Measurements from ENCODE around the gene PPP1R14C.

The PPP1R14C gene

GRCh38 chr6:150139533-150139932 lies 3.3 kb upstream of the PPP1R14C start:
- DNase-seq: no peak

- no peak for DNase-seq
Measured at GRCh38 chr6:150140236-150140969, 2.4 kb upstream of the PPP1R14C start.

GRCh38 chr6:150142097-150142669 lies 661 bp upstream of the PPP1R14C start:
- no peak for DNase-seq

DNA sequence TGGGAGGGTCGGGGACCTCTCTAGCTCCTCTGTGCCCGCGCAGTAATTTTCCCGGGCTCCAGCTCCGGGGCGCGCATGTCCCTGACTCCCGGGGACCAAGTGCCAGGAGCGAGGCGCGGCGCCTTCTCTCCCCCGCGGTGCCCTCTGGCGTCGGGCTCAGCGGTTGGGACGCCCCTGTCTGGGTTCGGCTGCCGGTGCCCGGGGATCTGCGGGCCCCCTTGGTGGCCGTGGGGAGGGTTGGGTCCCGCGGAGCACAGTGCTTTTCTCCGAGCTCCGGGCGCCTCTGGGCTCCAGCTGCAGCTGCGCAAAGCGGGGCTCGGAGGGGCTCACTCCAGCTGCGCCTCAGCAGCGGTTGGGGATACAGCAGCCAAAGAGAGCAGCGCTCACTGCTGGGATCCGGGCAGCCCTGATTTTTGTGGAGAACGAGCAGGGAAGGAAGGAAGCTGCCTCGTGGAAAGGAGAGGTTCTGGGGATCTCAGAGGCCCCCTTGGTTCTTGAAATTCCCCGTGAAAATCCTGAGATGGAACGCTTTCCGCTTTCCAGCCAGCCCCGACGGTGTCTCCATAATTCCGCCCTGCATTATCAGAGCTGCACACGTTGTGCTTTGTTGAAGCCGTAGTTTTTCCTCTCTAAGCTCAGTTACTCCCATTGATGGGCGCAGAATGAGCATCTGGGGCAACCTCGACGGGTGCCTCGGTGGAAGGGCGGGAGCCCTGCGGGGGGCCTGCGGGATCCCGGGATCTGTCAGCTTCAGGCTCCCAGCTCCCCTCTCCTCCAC lies 861 bp downstream of the PPP1R14C start:
- no peak for DNase-seq

DNA sequence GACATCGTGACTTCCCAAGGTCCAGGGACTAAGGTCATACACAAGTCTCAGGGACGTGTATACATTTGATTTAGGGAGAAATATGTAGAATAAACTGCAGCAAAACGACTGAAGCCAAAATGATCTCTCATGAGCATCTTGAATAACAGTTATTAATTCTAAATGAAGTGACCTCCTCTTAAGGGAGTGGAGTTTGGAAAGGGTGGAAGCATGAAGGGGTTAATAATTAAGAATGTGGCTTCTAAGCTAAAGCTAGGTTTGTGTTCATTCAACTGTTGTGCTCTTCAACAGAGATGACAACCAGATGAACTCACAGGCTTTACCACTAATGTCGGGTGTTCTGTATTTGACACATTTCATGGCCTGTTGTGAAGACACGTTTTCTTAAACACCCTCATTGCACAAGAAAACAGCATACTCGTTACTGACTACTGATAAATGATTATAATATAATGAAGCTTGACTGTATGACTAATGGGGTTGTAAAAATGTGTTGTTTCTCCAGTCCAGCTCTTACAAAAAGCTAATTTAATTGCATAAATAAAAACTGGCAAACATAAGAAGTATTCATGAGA lies 1.5 kb downstream of the PPP1R14C start:
- no peak for DNase-seq

- no peak for DNase-seq
Measured at GRCh38 chr6:150145427-150145826, 2.6 kb downstream of the PPP1R14C start.

DNA sequence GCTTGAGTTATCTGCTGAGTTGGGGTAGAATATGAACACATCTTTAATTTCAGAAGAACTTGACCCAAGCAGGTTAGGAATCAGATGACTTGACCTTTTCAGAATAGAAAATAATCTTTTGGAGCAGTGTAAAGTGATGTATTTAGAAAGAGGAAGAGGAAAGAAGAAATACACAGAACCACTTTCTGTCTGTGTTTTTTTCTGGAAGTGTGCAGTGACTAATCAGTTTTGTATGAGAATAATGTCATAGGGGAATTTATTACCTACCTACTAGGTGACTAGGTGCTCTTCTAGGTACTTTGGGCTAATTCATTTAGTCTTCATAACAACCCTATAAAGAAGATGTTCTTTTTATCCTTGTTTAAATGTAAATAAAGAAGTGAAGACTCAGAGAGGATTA lies 3.0 kb downstream of the PPP1R14C start:
- DNase-seq: no peak

DNA sequence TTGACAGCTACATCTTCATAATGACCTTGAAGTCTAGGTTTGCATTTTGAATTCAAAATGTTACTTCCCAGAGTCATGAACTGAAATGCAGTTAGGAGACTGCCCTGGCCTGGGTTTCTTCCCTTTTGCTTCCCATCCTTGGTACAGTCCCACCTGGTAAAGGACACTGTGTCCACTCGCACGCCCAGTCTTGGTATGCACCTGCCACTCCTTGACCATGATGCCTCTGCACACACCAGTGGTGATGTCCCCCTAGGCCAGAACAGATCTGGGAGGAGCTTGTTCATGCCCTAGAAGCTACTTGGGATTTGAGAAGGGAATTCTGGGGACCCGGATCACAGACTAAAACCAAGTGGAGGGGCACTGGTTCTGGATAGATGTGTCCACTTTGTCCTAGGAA lies 3.6 kb downstream of the PPP1R14C start:
- no peak for DNase-seq

DNA sequence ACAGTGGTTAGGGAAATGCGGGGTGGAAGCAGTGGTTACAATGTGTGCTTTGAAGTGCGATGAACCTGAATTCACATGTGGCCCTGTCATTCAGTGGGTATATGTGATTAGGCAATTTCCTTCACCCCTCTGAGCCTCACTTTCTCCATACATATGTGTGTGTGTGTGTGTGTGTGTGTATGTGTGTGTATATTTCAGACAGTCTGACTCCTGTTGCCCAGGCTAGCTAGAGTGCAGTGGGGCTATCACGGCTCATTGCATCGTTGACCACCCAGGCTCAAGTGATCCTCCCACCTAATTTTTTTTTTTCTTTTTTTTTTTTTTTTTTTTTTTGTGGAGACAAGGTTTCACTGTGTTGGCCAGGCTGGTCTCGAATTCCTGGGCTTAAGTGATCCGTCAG lies 6.3 kb downstream of the PPP1R14C start:
- no peak for DNase-seq

DNA sequence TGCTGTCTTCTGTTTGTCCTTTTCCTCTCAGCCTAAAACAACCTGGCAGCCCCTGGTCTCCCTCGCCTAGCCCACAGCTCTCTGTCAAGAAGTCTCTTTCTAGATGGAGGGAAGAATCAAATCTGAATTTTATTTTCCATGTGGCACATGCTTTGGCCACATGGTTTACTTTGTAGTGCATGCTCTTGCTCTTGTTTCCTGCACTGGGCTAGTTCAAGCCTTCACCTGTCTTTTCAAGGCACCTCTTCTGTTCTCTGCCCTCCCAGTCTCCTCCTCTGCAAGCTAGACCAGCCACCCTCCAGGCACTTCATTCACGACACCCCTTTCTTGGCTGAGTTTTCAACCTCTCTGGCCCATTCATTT lies 7.6 kb downstream of the PPP1R14C start:
- DNase-seq: no peak

- no peak for DNase-seq
Measured at GRCh38 chr6:150150821-150151646, 8.2 kb downstream of the PPP1R14C start.

DNA sequence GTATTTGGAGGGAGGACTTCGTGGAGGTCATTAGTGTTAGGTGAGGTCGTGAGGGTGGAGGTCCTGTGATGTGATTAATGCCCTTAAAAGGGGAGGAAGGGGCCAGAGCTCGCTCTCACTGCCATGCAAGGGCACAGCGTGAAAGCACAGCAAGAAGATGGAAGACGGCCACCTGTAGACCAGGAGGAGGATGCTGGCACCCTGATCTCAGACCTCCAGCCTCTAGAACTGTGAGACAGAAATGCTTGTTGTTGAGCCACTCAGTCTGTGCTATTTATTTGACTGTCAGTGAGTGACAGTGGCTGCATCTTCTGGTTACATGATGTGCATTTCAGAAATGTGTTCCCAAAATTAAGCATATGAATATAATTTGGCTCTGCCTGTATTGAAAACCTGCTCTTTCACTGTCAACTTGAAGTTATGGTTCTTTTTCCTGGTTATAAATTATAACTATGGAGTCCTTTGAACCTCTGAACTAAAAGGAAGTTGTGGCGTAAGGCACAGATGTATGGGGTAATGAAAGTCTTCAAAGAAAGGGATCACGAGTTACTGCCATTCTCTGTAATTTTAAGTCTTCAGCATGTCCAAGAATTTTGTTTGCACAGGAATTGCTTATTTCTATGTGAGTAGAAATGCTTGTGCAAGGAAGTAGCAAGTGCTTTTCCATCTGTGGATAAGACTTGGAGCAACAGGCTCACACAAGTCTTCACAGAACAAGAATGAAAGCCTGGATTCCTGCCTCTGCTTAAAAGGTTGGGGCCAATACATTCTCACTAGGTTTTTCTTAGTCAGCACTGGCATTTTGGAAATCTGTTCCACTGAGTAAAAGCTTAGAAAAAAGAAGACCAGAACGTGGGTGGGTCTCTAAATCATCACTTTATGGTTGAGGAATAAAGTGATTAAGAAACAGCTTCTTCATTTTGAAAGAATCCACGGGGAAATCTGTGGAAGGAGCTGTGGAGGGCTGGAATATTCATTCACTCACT lies 10.3 kb downstream of the PPP1R14C start:
- DNase-seq: no peak

GRCh38 chr6:150153905-150154492 lies 11.2 kb downstream of the PPP1R14C start:
- no peak for DNase-seq

GRCh38 chr6:150156460-150156859 lies 13.6 kb downstream of the PPP1R14C start:
- no peak for DNase-seq

GRCh38 chr6:150157081-150157480 lies 14.2 kb downstream of the PPP1R14C start:
- DNase-seq: no peak

- DNase-seq: no peak
Measured at GRCh38 chr6:150159757-150160156, 16.9 kb downstream of the PPP1R14C start.

- DNase-seq: no peak
Measured at GRCh38 chr6:150163970-150164369, 21.1 kb downstream of the PPP1R14C start.

DNA sequence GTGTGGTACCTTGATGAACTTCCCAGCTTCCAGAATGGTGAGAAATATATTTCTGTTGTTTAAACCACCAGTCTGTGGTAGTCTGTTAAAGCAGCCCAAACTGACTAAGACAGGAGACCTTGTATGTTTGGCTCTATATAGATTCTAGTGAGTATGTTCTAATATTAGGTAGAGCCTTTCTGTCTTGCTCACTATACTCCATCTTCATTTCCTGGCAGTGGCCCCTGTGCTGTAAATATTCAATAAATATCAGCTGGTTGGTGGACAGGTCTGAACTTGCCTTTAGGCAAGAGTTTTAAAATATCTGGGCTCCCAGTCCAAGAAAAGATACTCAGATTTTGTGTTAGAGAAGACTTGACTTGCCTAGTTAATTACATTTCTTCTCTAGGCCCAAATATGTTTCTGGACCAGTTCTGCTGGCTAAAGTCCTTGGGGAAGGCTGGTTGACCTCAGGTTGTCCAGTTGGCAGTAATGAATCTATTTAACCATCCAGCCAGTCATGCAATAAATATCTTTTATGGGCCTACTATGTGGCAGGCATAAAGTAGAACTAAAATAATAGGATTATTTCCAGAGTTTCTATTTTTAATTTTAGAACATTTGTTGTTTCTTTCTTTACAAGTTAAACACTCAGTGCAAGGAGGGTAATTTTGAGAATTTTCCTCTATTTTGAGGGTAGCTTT lies 22.3 kb downstream of the PPP1R14C start:
- DNase-seq: no peak

DNA sequence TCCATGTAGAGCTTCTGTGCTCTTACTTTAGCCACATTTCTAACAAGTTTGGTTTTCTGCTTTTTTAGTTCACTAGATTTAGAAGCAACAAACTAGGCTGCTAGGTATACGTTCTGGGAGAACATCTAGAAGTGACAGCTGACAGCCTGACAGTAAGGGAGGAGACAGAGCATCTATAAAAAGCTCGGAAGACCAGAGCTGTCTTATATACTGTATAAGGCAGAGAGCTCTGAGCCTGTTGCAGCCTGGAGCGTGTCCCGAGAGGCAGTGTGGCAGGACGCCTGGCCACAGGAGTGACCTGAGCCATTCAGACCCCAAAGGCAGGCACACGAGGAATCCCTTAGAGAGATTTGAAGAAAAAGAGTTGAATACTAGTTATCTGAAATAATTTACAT lies 24.6 kb downstream of the PPP1R14C start:
- no peak for DNase-seq

DNA sequence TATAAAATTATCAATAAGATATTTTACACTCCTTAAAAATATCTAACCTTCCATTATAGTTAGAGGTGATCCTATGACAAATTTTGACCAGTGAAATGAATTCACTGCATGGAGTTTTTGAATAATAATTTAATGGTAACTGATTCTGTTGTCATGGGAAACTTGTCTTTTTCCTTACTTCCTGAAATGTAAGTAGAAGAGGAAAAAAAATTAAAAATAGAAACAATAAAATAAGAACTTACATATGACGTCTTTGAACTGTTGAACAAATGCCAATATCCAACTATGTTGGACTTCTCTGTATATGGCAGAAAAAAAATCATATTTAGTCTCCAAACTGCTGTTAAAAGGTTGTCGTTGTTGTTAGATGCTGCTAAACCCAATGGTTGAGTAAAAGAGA lies 26.3 kb downstream of the PPP1R14C start:
- DNase-seq: no peak

DNA sequence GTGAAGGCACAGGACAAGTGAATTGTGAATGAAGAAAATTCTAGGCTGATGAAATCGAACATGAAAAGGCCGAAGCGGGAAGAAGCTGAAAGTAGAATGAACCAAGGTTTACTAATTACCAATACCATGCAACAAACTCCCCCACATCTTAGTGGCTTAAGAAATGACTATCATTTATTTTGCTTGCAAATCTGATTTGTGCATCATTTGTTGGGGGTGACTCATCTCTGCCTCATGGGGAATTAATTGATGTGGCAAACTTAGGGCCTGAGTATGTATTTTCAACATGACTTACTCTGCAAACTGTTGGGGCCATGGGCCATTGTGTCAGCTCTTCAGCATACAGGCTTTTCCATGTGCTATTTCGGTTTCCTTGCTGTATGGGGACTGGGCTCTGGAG lies 26.8 kb downstream of the PPP1R14C start:
- DNase-seq: no peak

Measured in NCI-H2227 treated with DMSO at 0.1 percent for 48 hours (cell line).